MM.1S (cell line): ENCODE results near the gene SLC44A1.

ENCODE experiments used
- CTCF ChIP-seq: fragments of 300-600 bp; sonication (generic); IDR thresholded peaks from 2 replicates; pipeline ENCODE4 v1.5.1; 2016; ENCODE audit warnings: antibody characterized with exemption, low read length, mixed read lengths
- EZH2phosphoT487 ChIP-seq: fragments of 300-600 bp; sonication (generic); IDR thresholded peaks from 2 replicates; pipeline ENCODE4 v1.6.1; 2018; ENCODE audit warnings: antibody characterized with exemption, low read length

- TF ChIP-seq CTCF (no peak), EZH2phosphoT487 (no peak)
Observed at GRCh38 chr9:105418588-105419500, 174.4 kb downstream of the SLC44A1 start.
